NB4 (cell line): ENCODE data around the gene ADARB2.

ENCODE experiments used
- CTCF ChIP-seq: IDR thresholded peaks from one replicate; pipeline ENCODE4 v1.5.1; 2012; ENCODE audit warnings: low read depth, low read length
- POLR2A ChIP-seq: IDR thresholded peaks from 2 replicates; pipeline ENCODE4 v1.6.1; 2011; ENCODE audit warnings: mild to moderate bottlenecking; ENCODE audit not compliant: insufficient read length; ENCODE audit errors: extremely low read depth

- TF ChIP-seq POLR2A (no peak), CTCF (no peak)
Observed at GRCh38 chr10:1735562-1735961, 1.8 kb downstream of the ADARB2 start.
